ENCODE measurements around the gene FERMT1. TPM values are rescaled to one million over a fixed set of nuclear protein-coding genes. Genes with fewer than 3 reads are reported as not detected.

FERMT1 gene
- total RNA-seq, 4 donors from 2014 or later, result under 0.01 to 8.5 (median 4.2) TPM

- H3K4me3 ChIP-seq, result no peak overlapping the region
- H3K27me3 ChIP-seq, result no peaks in the 10 kb centered on the region
- DNase-seq, result no peak
- intact Hi-C loops (cut with DNase I; ENCODE audit: low total_unique reads), result no loop called here
- TF ChIP-seq POLR2A (IDR thresholded peaks at IDR 0.05) (no peak), CTCF (IDR thresholded peaks at IDR 0.05) (no peak)
- H3K27ac ChIP-seq, result no peak overlapping the region
- no peaks in the 10 kb centered on the region for H3K4me1 ChIP-seq
- H3K9me3 ChIP-seq, result no peaks in the 10 kb centered on the region
- H3K36me3 ChIP-seq, result no peaks in the 10 kb centered on the region
Measured at GRCh38 chr20:6086868-6087267, 36.0 kb downstream of the FERMT1 start.

GRCh38 chr20:6083926-6084325, 38.9 kb downstream of the FERMT1 start:
- Histone ChIP-seq H3K9me3 (no peaks in the 10 kb centered on the region), H3K4me1 (no peaks in the 10 kb centered on the region), H3K36me3 (no peaks in the 10 kb centered on the region), H3K4me3 (no peak overlapping the region), H3K27ac (no peak overlapping the region), H3K27me3 (no peaks in the 10 kb centered on the region)
- TF ChIP-seq CTCF (IDR thresholded peaks at IDR 0.05), result no peak
- no peak for TF ChIP-seq POLR2A (IDR thresholded peaks at IDR 0.05)
- intact Hi-C loops (cut with DNase I; ENCODE audit: low total_unique reads), result no loop called here
- DNase-seq, result no peak

GRCh38 chr20:6081236-6081635, 41.6 kb downstream of the FERMT1 start:
- H3K4me3 ChIP-seq, result no peak overlapping the region
- no peaks in the 10 kb centered on the region for H3K36me3 ChIP-seq
- no peaks in the 10 kb centered on the region for H3K4me1 ChIP-seq
- no peaks in the 10 kb centered on the region for H3K27me3 ChIP-seq
- DNase-seq, result no peak
- TF ChIP-seq POLR2A (IDR thresholded peaks at IDR 0.05), result no peak
- no peak for TF ChIP-seq CTCF (IDR thresholded peaks at IDR 0.05)
- H3K9me3 ChIP-seq, result no peaks in the 10 kb centered on the region
- intact Hi-C loops (cut with DNase I; ENCODE audit: low total_unique reads), result no loop called here
- H3K27ac ChIP-seq, result no peak overlapping the region

- intact Hi-C loops (cut with DNase I; ENCODE audit: low total_unique reads), result loop anchor here (10.0 kb wide), 1 partner anchor 554 kb away; no protein-coding TSS in a partner anchor
- H3K4me1 ChIP-seq, result no peaks in the 10 kb centered on the region
- no peaks in the 10 kb centered on the region for H3K36me3 ChIP-seq
- DNase-seq, result no peak
- no peaks in the 10 kb centered on the region for H3K9me3 ChIP-seq
- TF ChIP-seq POLR2A (IDR thresholded peaks at IDR 0.05) (no peak), CTCF (IDR thresholded peaks at IDR 0.05) (no peak)
- no peak overlapping the region for H3K4me3 ChIP-seq
- H3K27ac ChIP-seq, result no peak overlapping the region
- H3K27me3 ChIP-seq, result no peaks in the 10 kb centered on the region
Measured at GRCh38 chr20:6079016-6079415, 43.8 kb downstream of the FERMT1 start.

GRCh38 chr20:6075428-6076219, 47.2 kb downstream of the FERMT1 start:
- intact Hi-C loops (cut with DNase I; ENCODE audit: low total_unique reads), result loop anchor here (10.0 kb wide), 1 partner anchor 551 kb away; no protein-coding TSS in a partner anchor
- Histone ChIP-seq H3K9me3 (no peaks in the 10 kb centered on the region), H3K4me3 (no peak overlapping the region), H3K27ac (no peak overlapping the region), H3K27me3 (no peaks in the 10 kb centered on the region), H3K36me3 (no peaks in the 10 kb centered on the region), H3K4me1 (no peaks in the 10 kb centered on the region)
- no peak for TF ChIP-seq CTCF (IDR thresholded peaks at IDR 0.05)
- no peak for TF ChIP-seq POLR2A (IDR thresholded peaks at IDR 0.05)
- no peak for DNase-seq
